ENCODE measurements around the gene NEBL. TPM values are rescaled to one million over a fixed set of nuclear protein-coding genes. Genes with fewer than 3 reads are reported as not detected.

The NEBL gene
- total RNA-seq, 1 donor from 2014 or later, result 25.5 TPM

- no peak for DNase-seq (ENCODE audit: low spot score)
Observed at GRCh38 chr10:20858292-20859124, 38.6 kb downstream of the NEBL start.

GRCh38 chr10:20856484-20856883 is 40.6 kb downstream of the NEBL start:
- no peak for DNase-seq (ENCODE audit: low spot score)

GRCh38 chr10:20855398-20856038 is 41.6 kb downstream of the NEBL start:
- DNase-seq (ENCODE audit: low spot score), result no peak

- no peak for DNase-seq (ENCODE audit: low spot score)
Observed at GRCh38 chr10:20853276-20853675, 43.8 kb downstream of the NEBL start.

GRCh38 chr10:20852303-20852702 is 44.8 kb downstream of the NEBL start:
- no peak for DNase-seq (ENCODE audit: low spot score)

- DNase-seq (ENCODE audit: low spot score), result no peak
Observed at GRCh38 chr10:20847512-20847911, 49.6 kb downstream of the NEBL start.

- no peak for DNase-seq (ENCODE audit: low spot score)
Observed at GRCh38 chr10:20846263-20846662, 50.8 kb downstream of the NEBL start.

- no peak for DNase-seq (ENCODE audit: low spot score)
Observed at GRCh38 chr10:20841419-20841818, 55.7 kb downstream of the NEBL start.

- DNase-seq (ENCODE audit: low spot score), result no peak
Observed at GRCh38 chr10:20839910-20840309, 57.2 kb downstream of the NEBL start.

- no peak for DNase-seq (ENCODE audit: low spot score)
Observed at GRCh38 chr10:20839141-20839540, 58.0 kb downstream of the NEBL start.

GRCh38 chr10:20836401-20836800 is 60.7 kb downstream of the NEBL start:
- no peak for DNase-seq (ENCODE audit: low spot score)

GRCh38 chr10:20835335-20835734 is 61.8 kb downstream of the NEBL start:
- no peak for DNase-seq (ENCODE audit: low spot score)

GRCh38 chr10:20834825-20835224 is 62.3 kb downstream of the NEBL start:
- DNase-seq (ENCODE audit: low spot score), result no peak

- no peak for DNase-seq (ENCODE audit: low spot score)
Observed at GRCh38 chr10:20822825-20823224, 74.3 kb downstream of the NEBL start.

- no peak for DNase-seq (ENCODE audit: low spot score)
Observed at GRCh38 chr10:20817646-20818045, 79.5 kb downstream of the NEBL start.

- DNase-seq (ENCODE audit: low spot score), result no peak
Observed at GRCh38 chr10:20817116-20817515, 80.0 kb downstream of the NEBL start.

- no peak for DNase-seq (ENCODE audit: low spot score)
Observed at GRCh38 chr10:20814116-20814515, 83.0 kb downstream of the NEBL start.

- no peak for DNase-seq (ENCODE audit: low spot score)
Observed at GRCh38 chr10:20811131-20811530, 86.0 kb downstream of the NEBL start.

GRCh38 chr10:20809631-20810030 is 87.5 kb downstream of the NEBL start:
- no peak for DNase-seq (ENCODE audit: low spot score)

GRCh38 chr10:20806487-20806886 is 90.6 kb downstream of the NEBL start:
- DNase-seq (ENCODE audit: low spot score), result no peak

GRCh38 chr10:20797290-20797689 is 99.8 kb downstream of the NEBL start:
- no peak for DNase-seq (ENCODE audit: low spot score)

- DNase-seq (ENCODE audit: low spot score), result no peak
Observed at GRCh38 chr10:20795391-20795790, 101.7 kb downstream of the NEBL start.

GRCh38 chr10:20785174-20785573 is 111.9 kb downstream of the NEBL start:
- DNase-seq (ENCODE audit: low spot score), result no peak
